GM21526 (cell line): ENCODE results near the gene HNRNPAB.
"Not testable (repeated sequence)": the region's sequence is repeated elsewhere in the genome, so short reads cannot be mapped to it uniquely, and the experiment has no call there.

Experiments used
- ATAC-seq: cut with Tn5 transposase; IDR thresholded peaks from one replicate; pipeline ENCODE4 v1.9.1; 2021; ENCODE audit warnings: moderate library complexity; ENCODE audit not compliant: unreplicated experiment, low FRiP score

Gene HNRNPAB

DNA sequence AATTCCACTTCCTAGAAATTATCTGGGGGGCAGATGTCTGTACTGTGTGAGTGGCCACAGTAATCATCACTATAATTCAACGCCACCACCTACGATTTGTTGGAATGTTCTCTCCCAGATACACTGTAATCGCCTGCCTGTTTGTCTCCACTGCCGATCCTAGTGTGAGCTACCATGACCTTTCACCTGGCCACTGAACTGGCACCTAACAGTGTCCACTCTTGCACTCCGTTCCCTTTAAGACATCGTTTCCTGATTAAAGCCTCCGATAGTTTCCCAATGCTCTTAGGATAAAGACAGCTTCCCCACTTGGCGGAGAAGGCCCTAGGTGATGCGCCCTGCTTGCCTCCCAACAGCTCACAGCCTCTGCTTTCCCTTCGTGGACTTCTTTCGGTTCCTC lies 24.3 kb downstream of the HNRNPAB start:
- no peak for ATAC-seq

DNA sequence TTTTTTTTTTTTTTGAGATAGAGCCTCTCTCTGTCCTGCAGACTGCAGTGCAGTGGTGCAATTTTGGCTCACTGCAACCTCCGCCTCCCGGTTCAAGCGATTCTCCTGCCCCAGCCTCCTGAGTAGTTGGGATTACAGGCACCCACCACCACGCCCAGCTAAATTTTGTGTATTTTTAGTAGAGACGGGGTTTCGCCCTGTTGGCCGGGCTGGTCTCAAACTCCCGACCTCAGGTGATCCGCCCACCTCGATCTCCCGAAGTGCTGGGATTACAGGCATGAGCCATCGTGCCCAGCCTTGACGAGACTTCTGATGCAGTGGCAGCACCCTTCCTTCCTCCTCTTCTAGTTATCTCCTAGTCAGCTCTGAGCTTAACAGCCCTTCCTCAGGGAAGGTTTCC lies 24.8 kb downstream of the HNRNPAB start:
- ATAC-seq = not testable (repeated sequence)

- ATAC-seq = no peak
Observed at GRCh38 chr5:178229861-178230260, 25.5 kb downstream of the HNRNPAB start.

DNA sequence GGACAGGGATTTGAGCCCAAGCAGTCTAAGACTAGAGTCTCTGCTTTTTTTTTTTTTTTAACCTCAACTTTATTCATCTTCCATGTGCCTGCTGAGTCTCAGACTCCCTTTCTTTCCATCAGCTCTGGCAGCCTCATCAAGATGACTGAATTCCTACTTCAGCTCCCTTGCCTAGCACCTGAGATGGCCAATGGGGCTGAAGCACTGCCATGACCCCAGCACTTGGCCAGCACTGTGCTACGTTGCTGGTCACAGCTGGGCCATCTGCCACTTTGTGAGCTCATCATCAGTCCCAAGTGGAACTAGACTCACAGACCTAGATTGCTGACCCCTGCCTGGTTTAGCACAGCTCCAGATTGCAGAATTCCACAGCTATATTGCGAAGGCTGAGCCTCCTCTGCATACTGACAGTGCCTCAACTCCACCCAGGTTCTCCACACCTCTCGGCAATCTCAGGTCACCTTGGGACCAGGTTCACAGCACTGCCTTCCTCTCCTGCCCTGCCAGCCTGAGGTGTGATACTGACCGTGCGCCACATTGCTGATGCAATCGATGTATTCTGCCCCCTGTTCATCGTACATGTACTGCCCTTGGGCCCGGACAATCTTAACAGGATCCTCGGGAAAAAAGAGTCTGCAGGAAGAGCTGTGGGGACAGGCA lies 26.7 kb downstream of the HNRNPAB start:
- ATAC-seq = no peak

- ATAC-seq = no peak
Observed at GRCh38 chr5:178231539-178232123, 27.3 kb downstream of the HNRNPAB start.

DNA sequence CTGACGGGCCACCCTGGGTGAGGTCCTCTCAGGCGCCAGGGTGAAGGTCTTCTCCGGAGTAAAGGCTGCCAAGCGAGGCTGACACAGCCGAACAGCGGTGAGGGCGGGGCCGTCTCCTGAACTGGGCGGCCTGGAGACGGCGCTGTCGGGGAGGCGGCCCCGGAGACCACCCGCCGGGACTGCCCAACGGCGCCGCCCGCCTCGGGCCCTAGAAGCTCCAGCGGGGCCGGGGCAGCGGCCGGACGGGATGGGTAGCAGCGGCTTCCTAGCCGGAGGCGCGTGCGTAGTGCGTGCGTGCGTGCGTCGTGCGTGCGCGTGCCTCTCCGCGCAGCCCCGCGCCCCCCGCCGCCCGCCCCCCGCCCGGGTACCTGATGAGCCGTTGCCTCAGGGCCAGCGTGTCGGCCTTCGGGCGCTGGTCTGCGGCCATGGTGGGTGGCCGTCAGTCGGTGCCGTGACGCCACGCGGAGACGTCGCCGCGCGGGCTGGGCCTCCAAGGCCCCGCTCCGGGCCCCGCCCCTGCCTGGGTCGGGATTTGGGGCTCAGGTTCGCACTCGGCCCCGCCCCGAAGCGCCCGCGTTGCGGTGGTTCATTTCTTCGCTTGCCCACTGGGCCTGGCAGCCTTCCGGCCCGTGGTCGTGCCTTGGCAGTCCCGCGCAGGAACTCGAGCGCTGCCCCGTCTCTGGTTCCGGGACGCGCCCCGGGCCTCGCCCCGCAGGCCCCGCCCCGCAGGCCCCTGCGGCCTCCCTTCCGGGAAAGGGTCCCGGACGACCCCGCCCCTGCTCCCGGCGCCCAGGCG lies 28.0 kb downstream of the HNRNPAB start, which contains the start of gene PHYKPL:
Gene PHYKPL (minus strand): TSS at position 679 of the 796 bp plus-strand sequence. CDS start 252 bp downstream, at position 427.
- peak; percentile 51 for ATAC-seq

DNA sequence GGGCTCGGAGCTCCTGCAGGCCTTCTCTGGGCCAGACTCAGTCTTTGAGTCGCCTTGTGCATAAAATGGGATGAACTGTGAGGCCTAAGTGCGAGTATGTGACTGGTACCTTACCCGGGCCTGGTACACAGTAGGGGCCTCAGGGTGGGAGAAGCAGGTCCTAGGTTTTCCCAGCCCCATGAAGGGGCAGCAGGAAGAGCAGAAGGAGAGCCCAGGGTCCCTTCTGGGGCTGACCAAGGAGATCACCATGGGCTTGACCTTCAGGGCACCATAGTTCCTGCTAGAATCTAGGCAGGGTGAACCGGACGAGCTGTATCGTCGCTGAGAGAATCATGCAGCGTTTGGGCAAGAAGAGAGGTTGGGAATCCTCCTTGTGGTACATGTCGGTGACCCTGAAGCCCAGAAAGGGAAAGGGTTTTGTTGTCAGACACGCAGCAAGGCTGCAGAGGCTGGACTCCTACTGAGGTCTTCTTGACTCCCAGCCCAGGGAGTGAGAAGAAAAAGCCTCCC lies 28.6 kb downstream of the HNRNPAB start:
- no peak for ATAC-seq

GRCh38 chr5:178234121-178234749 lies 29.9 kb downstream of the HNRNPAB start:
- ATAC-seq = no peak

DNA sequence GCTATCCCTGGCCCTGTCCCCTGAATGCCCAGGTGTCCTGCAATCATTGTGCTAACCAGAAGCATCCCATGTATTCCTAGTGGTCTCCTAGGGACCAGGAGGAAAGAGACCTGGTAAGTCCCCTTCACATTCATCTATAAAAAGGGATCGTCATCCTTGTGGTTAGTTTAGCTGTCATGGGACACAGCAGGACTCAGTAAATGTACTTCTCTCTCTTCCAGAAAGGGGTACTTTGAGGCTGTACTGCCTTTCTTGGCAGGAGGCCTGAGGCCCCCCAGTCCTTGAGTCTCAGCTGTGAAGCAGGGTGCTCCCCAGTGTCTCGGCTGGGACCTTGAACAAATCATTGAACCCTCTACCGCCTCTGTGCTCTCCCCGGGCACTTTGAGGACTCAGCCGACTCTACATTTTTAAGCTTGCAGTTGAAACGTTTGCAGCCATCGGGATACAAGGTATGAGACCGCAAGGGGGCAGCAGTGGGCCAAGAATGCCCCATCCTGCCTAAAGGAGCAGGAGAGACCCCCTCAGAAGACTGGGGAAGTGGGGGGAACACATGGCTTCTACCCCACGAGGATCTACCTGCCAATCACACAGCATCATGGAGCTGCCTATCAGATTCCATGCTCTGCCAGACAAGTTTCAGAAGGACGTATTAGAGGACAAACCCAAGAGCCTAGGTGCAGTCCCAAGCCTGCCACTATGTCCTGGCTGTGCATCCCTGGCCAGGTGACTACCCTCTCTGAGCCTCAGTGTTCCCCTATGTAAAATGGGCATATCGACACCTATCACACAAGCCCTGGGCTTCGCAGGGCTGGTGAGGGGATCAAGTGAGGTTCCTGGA lies 30.6 kb downstream of the HNRNPAB start:
- ATAC-seq = peak; percentile 36

- no peak for ATAC-seq
Observed at GRCh38 chr5:178235588-178235974, 31.2 kb downstream of the HNRNPAB start.

- no peak for ATAC-seq
Observed at GRCh38 chr5:178236126-178236525, 31.8 kb downstream of the HNRNPAB start.

DNA sequence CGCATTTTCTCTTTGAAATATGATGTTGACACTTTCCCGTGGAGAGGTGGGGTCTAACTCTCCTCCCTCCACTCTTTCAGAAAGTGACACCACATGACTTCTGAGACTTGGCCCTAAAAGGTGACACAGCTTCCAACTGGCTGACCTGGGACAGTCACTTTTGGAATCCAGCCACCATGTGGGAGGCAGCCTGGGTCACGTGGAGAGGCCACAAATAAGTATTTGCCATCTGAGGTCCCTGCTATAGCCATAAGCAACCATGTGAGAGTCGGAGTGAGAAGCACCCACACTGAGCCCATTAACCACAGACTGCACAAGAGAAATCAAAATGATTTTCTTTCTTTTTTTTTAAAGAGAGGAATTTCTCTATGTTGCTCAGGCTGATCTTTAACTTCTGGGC lies 32.3 kb downstream of the HNRNPAB start:
- no peak for ATAC-seq

DNA sequence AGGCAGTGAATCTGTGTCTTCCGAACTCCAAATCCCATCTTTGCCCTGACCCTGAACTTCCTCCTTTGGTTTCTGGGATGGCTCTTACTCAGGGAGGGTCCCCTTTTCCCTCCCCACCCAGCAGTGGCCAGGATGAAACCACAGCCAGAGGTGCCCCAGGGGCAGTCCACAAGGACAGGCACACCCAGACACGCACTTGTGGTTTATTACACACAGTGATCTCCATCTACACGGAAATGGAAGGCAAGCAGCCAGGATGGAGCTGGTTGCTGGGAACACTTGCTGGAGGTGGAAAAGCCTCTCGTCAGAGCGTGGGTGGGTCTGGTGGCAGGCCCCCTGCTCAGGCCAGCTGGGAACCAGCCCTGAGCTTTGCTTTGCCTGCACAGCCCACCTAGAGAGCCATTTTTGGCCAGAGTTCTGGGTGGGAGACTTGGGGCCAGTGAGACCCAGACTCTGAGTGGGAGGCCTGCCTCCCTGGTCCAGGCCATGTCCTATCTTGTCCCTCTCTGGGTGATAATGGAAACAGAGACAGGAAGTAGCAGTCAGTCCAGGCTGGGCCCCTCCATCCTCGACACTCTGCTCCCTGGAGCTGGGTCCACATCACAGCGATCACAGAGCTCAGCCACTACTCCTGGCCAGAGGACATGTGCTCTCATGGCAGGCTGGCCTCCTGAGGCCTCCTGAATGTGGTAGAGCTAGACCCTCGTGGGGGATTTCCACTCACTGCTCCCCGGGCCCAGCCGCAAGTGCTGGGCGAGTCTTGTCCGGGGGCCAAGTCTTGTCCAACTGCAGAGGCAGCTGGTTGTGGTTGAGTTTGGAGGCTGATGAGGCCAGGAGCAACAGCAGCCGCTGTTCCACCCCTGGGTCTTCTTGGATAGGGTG lies 33.3 kb downstream of the HNRNPAB start:
- ATAC-seq = no peak

- ATAC-seq = no peak
Observed at GRCh38 chr5:178238313-178238635, 33.9 kb downstream of the HNRNPAB start.

GRCh38 chr5:178238711-178239592 lies 34.6 kb downstream of the HNRNPAB start:
- no peak for ATAC-seq

DNA sequence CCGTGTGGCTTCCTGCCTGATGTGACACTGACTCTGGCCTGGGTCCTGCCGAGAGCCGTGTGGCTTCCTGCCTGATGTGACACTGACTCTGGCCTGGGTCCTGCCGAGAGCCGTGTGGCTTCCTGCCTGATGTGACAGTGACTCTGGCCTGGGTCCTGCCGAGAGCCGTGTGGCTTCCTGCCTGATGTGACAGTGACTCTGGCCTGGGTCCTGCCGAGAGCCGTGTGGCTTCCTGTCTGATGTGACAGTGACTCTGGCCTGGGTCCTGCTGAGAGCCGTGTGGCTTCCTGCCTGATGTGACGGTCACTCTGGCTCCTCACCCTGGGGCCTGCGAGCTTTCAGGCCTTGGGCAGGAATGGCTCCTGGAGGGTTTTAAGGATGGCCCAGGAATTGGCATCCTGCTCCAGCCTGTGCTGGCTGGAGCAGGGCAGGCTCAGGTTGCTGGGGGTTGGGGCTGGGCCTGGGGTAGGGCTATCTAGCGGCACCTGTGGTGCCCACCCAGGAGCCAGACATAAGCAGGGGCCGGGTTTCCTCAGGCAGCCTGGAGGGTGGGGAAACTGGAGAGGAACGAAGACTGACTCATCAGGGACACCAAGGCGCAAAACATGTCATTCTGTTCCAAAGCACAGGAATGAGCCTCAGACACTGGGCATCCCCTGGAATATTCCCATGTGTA lies 35.4 kb downstream of the HNRNPAB start:
- not testable (repeated sequence) for ATAC-seq

GRCh38 chr5:178240341-178240741 lies 36.0 kb downstream of the HNRNPAB start:
- ATAC-seq = no peak

GRCh38 chr5:178240766-178241165 lies 36.4 kb downstream of the HNRNPAB start:
- ATAC-seq = no peak
